Lung (tissue), 12 donors: ENCODE measurements around the gene INTS3. TPM values are rescaled to one million over a fixed set of nuclear protein-coding genes. Genes with fewer than 3 reads are reported as not detected.

Source experiments
- ATAC-seq: fragments of 200-7000 bp; cut with Tn5 transposase; one replicate; pipeline ENCODE4 v1.9.1; 2020; ENCODE audit warnings: moderate number of reproducible peaks; ENCODE audit not compliant: insufficient read depth, low FRiP score
- DNase-seq, 3 donors: peaks; one replicate each; pipeline ENCODE4 v3.0.0-alpha.2; 2013 to 2017
- H3K27ac ChIP-seq, 2 donors: one replicate each; pipeline ENCODE4 v1.5.1; 2013; ENCODE audit warnings: mild to moderate bottlenecking in 2 of 2, moderate library complexity in 2 of 2, control low read depth in 1 of 2, inconsistent platforms in 1 of 2, low read depth in 1 of 2, low read length in 1 of 2
- H3K27me3 ChIP-seq, 3 donors: one replicate each; pipeline ENCODE4 v1.5.1; 2013; ENCODE audit warnings: low read length in 2 of 3; ENCODE audit not compliant: control insufficient read depth in 3 of 3, insufficient read depth in 3 of 3
- H3K36me3 ChIP-seq, 4 donors: one replicate each; pipeline ENCODE4 v1.5.1; 2013; ENCODE audit warnings: low read length in 4 of 4, mild to moderate bottlenecking in 1 of 4, moderate library complexity in 1 of 4; ENCODE audit not compliant: control insufficient read depth in 4 of 4, insufficient read depth in 4 of 4
- H3K4me1 ChIP-seq, 5 donors: one replicate each; pipeline ENCODE4 v1.5.1; 2013; ENCODE audit warnings: low read length in 5 of 5, mild to moderate bottlenecking in 2 of 5, moderate library complexity in 1 of 5; ENCODE audit not compliant: control insufficient read depth in 5 of 5, insufficient read depth in 5 of 5
- H3K4me3 ChIP-seq: one replicate; pipeline ENCODE4 v1.5.1; 2013; ENCODE audit warnings: mild to moderate bottlenecking, control low read depth, moderate library complexity
- H3K9ac ChIP-seq, 2 donors: one replicate each; pipeline ENCODE4 v1.5.1; 2013; ENCODE audit warnings: low read length in 2 of 2, control low read depth in 1 of 2; ENCODE audit not compliant: insufficient read depth in 1 of 2
- H3K9me3 ChIP-seq, 4 donors: one replicate each; pipeline ENCODE4 v1.5.1; 2013; ENCODE audit warnings: low read length in 3 of 4, mild to moderate bottlenecking in 1 of 4, moderate library complexity in 1 of 4; ENCODE audit not compliant: control insufficient read depth in 4 of 4, insufficient read depth in 3 of 4
- CTCF ChIP-seq: IDR thresholded peaks from 2 replicates; pipeline ENCODE4 v1.5.1; 2012; ENCODE audit warnings: mild to moderate bottlenecking; ENCODE audit errors: control extremely low read depth, extremely low read depth
- WGBS, 2 donors: extraction: QIAGEN DNeasy Blood & Tissue Kit; methylation state at CpG; one replicate each; pipeline ENCODE4 v1.1.7; 2013; 5-methylcytosine and 5-hydroxymethylcytosine counted together
- polyA plus RNA-seq, 2 donors: library from polyadenylated mRNA; stranded (reverse); fragments of 200-250 nt; gene quantifications; one replicate each; pipeline ENCODE4 v1.2.1, GENCODE V29; 2013
- total RNA-seq, 2 donors: library from RNA; depleted of rRNA in 1 of 2; stranded (reverse); fragments of >200 nt in 1 of 2; gene quantifications; one replicate each; pipeline ENCODE4 v1.2.1, GENCODE V29; 2014 to 2021
- donor health status: control.
- donor health status: control.
- donor health status: Bipolar disorder and iron deficiency.
- donor health status: healthy.
- donor health status: DM: yes; HTN: yes; CAD: no.

The INTS3 gene
- total and polyA plus RNA-seq, 4 donors = 31.3 to 70.4 (median 51.0) TPM

GRCh38 chr1:153684892-153685291 is 43.0 kb upstream of the INTS3 start:
- Histone ChIP-seq H3K4me3 (no peak overlapping the region), H3K9ac (no peak overlapping the region), H3K36me3 (peaks cover 0 to 29% (median 0%) of the 10 kb centered on the region in 4 donors), H3K9me3 (no peaks in the 10 kb centered on the region), H3K4me1 (peaks cover 0 to 3% (median 0%) of the 10 kb centered on the region in 5 donors), H3K27me3 (peaks cover 0 to 24% (median 19%) of the 10 kb centered on the region in 3 donors), H3K27ac (no peak overlapping the region)
- WGBS, 2 donors = 89 to 95% methylated on average over 12 of the region's 12 CpGs
- no peak for DNase-seq
- ATAC-seq = no peak
- TF ChIP-seq CTCF = no peak

DNA sequence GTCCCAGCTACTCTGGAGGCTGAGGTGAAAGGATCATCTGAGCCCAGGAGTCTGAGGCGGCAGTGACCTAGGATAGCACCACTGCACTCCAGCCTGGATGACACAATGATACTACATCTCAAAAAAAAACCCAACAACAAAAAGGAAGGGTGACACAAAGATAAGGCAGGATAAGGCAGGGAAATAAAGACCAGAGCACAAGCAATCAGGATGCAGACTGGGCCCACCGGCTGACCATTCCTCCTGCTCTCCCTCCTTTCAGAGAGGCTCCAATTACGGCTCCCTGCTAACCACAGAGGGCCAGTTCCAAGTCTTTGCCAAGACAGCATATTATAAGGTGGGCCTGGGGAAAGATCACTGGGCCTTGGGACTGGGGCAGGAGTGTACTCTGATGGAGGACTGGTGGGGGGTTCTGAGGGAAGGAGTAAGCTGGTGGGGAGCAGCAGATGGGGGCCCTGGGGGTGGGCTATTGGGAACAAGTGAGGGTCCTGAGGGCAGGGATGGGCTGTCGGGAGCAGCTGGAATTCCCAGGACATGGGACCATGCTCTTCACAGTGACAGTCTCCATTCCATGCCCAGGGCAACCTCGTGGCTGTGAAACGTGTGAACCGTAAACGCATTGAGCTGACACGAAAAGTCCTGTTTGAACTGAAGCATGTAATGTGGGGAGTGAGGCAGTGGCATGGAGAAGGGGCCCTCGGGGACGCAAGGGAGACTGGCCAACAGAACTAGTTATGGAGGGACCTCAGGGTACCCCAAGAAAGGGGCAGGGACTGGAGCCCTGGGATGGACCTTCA is 42.1 kb upstream of the INTS3 start:
- no peak overlapping the region for H3K9ac ChIP-seq
- peaks cover 0 to 3% (median 0%) of the 10 kb centered on the region in 5 donors for H3K4me1 ChIP-seq
- WGBS, 2 donors = 83 to 89% methylated on average over 11 of the region's 11 CpGs
- DNase-seq = no peak
- ATAC-seq = no peak
- no peak overlapping the region for H3K27ac ChIP-seq
- H3K9me3 ChIP-seq = no peaks in the 10 kb centered on the region
- peaks cover 0 to 17% (median 10%) of the 10 kb centered on the region in 3 donors for H3K27me3 ChIP-seq
- H3K36me3 ChIP-seq = peaks cover 0 to 33% (median 0%) of the 10 kb centered on the region in 4 donors
- no peak overlapping the region for H3K4me3 ChIP-seq
- no peak for TF ChIP-seq CTCF

GRCh38 chr1:153687346-153688125 is 40.3 kb upstream of the INTS3 start:
- Histone ChIP-seq H3K4me1 (peaks cover 0 to 3% (median 0%) of the 10 kb centered on the region in 5 donors), H3K9me3 (no peaks in the 10 kb centered on the region), H3K36me3 (peaks cover 0 to 27% (median 0%) of the 10 kb centered on the region in 4 donors), H3K4me3 (no peak overlapping the region), H3K27ac (no peak overlapping the region), H3K27me3 (peaks cover 0 to 2% (median 0%) of the 10 kb centered on the region in 3 donors), H3K9ac (no peak overlapping the region)
- no peak for ATAC-seq
- TF ChIP-seq CTCF = no peak
- DNase-seq = no peak
- 86 to 93% methylated on average over 16 of the region's 16 CpGs for WGBS, 2 donors
